NB4 (cell line): Measurements from ENCODE around the gene MRGPRX3.

Experiments used
- CTCF ChIP-seq: IDR thresholded peaks from one replicate; pipeline ENCODE4 v1.5.1; 2012; ENCODE audit warnings: low read depth, low read length
- MAX ChIP-seq: IDR thresholded peaks from 2 replicates; pipeline ENCODE4 v1.6.1; 2011; ENCODE audit warnings: low read depth, low read length
- MYC ChIP-seq: IDR thresholded peaks from 2 replicates; pipeline ENCODE4 v1.6.1; 2011; ENCODE audit warnings: low read depth, low read length
- POLR2A ChIP-seq: IDR thresholded peaks from 2 replicates; pipeline ENCODE4 v1.6.1; 2011; ENCODE audit warnings: mild to moderate bottlenecking; ENCODE audit not compliant: insufficient read length; ENCODE audit errors: extremely low read depth

GRCh38 chr11:18088366-18088765, 44.0 kb upstream of the MRGPRX3 start:
- no peak for TF ChIP-seq CTCF
- no peak for TF ChIP-seq MYC
- TF ChIP-seq POLR2A: no peak
- TF ChIP-seq MAX: no peak
